ENCODE results near the gene ELMO1. TPM values are rescaled to one million over a fixed set of nuclear protein-coding genes. Genes with fewer than 3 reads are reported as not detected.

ELMO1 gene
- total RNA-seq, 1 donor from 2014 or later: 151 TPM

DNA sequence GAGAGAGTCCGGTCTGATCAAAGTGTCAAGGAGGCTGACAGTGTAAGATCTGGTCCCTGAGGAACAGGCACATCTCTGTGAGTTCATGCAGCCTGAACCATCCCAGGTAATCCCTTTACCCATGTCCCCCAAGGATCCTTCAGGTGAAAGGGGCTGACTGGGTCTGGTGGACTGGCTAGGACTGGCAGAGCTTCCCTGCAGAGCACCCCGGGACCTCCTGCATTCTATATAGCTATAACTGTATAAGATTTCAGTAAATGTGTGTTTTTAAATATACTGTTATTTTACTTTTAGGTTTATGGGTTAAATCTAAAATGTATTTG, 246.8 kb downstream of the ELMO1 start:
- no peak for DNase-seq (ENCODE audit: low spot score)
- H3K27me3 Mint-ChIP-seq (ENCODE audit: unreplicated experiment): peaks cover 3% of the 10 kb centered on the region
- TF ChIP-seq CTCF (IDR thresholded peaks at IDR 0.05; ENCODE audit: unreplicated experiment): no peak
- no peak overlapping the region for H3K4me3 Mint-ChIP-seq (ENCODE audit: unreplicated experiment)
- H3K36me3 Mint-ChIP-seq (ENCODE audit: low read depth, unreplicated experiment): peaks cover 53% of the 10 kb centered on the region
- H3K27ac Mint-ChIP-seq (ENCODE audit: unreplicated experiment): no peak overlapping the region
- no peaks in the 10 kb centered on the region for H3K9me3 Mint-ChIP-seq (ENCODE audit: unreplicated experiment)
- peaks cover 4% of the 10 kb centered on the region for H3K4me1 Mint-ChIP-seq (ENCODE audit: unreplicated experiment)

DNA sequence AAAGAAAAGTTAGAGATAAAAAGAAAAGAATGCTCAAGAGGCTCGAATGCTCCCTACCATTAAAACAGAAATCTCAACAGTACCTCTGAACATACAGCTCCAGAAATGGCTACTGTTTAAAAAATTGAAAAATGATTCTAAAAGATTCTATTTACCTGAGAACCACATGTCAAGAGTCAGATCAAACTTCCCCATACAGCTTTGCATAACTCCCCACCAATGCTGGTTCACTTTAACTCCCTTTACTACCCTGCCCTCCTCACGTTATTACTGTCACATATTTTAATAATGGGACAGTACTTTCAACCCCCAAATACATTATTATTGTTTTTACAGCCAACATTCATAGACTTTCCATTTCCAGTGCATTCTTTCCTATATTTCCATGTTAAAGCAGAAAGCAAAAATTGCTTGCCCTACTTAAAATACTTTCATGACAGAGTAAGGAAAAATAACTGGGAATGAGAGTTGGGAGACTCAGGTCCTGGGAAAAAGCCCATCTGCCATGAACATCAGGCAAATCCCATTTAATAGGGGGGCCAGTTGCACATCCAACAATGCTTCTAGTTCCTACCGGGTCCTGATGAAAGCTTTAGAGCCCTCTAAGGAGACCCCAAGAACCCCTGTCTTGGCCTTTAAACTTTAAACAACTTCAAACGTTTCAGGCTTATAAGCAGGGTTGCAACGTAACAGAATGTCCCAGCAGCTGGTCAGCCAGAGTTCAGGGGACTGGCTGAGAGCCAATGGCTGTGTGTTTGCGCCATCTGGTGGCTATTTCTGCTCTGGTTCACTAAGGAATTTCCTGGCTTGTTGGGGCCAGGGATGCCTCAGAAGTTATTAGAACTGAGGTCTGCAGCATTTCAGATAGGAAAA, 247.4 kb downstream of the ELMO1 start:
- Mint-ChIP-seq H3K4me3 (ENCODE audit: unreplicated experiment) (peak overlapping the region; percentile 27), H3K36me3 (ENCODE audit: low read depth, unreplicated experiment) (peaks cover 47% of the 10 kb centered on the region), H3K4me1 (ENCODE audit: unreplicated experiment) (peaks cover 4% of the 10 kb centered on the region), H3K27ac (ENCODE audit: unreplicated experiment) (no peak overlapping the region), H3K9me3 (ENCODE audit: unreplicated experiment) (no peaks in the 10 kb centered on the region), H3K27me3 (ENCODE audit: unreplicated experiment) (peaks cover 3% of the 10 kb centered on the region)
- peak; percentile 81 for DNase-seq (ENCODE audit: low spot score)
- TF ChIP-seq CTCF (IDR thresholded peaks at IDR 0.05; ENCODE audit: unreplicated experiment): peak; percentile 67

DNA sequence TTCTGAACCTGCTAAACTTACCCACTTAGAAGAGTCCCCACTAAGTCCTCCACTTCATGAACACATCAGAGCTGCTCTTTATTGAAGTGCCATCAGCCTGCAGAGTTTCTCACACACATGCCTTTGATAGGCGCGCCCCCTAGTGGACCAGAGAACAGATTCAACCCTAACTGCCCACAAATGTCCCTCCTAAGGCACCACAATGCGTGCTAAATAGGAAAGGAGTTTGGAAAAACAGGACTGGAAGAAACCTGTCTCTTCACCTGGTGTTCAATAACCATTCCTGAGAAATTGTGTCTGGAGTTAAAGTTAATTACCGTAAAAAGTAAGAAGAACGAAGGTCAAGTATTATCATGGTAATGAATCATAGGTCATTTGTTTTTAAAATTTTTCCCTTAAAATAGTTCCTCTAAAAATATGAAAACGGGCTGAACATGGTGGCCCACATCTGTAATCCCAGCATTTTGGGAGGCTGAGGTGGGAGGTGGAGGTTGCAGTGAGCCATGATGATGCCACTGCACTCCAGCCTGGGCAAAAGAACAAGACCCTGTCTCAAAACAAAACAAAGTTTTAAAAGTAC, 249.7 kb downstream of the ELMO1 start:
- no peak overlapping the region for H3K4me3 Mint-ChIP-seq (ENCODE audit: unreplicated experiment)
- peaks cover 8% of the 10 kb centered on the region for H3K27me3 Mint-ChIP-seq (ENCODE audit: unreplicated experiment)
- peaks cover 10% of the 10 kb centered on the region for H3K4me1 Mint-ChIP-seq (ENCODE audit: unreplicated experiment)
- H3K27ac Mint-ChIP-seq (ENCODE audit: unreplicated experiment): no peak overlapping the region
- DNase-seq (ENCODE audit: low spot score): peak; percentile 78
- H3K9me3 Mint-ChIP-seq (ENCODE audit: unreplicated experiment): no peaks in the 10 kb centered on the region
- TF ChIP-seq CTCF (IDR thresholded peaks at IDR 0.05; ENCODE audit: unreplicated experiment): peak; percentile 92
- peaks cover 48% of the 10 kb centered on the region for H3K36me3 Mint-ChIP-seq (ENCODE audit: low read depth, unreplicated experiment)

DNA sequence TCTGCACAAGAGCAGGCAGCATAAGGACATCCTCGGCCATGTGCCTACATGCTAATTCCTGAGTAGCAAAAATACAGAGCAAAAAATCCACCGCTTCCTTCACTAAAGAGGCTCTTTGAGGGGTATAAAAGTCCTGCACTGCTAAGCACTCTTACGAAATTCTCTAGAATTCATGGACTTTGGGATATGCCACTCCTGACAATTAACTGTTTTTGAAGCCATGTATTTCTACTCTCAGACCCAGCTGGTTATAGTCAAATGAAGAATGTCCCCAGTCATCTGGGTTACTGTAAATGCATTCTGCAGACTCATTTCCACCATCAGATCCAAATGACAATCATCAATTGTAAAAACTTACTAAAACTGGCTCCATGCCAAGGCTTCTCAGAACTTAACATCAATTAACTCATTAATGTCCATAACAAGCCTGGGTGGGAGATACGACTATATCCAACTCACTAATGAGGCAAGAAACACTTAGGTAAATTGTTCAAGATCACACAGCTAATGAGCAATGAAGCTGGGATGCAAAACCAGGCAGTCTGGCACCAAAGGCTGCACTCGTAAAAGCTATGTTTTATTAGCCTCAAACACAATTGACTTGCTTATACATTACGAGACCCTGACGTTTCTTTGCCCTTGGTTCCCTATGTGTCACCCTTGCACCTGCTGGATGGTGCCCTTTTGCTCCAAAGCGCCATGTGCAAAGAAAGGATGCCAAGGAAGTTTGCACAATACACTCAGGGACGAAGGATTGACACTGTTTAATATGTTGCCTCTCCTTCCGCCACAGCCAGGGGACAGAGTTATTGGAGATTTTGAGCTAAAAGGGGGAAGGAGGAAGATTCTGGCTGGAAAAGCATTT, 250.4 kb downstream of the ELMO1 start:
- no peaks in the 10 kb centered on the region for H3K9me3 Mint-ChIP-seq (ENCODE audit: unreplicated experiment)
- peaks cover 18% of the 10 kb centered on the region for H3K4me1 Mint-ChIP-seq (ENCODE audit: unreplicated experiment)
- no peak for DNase-seq (ENCODE audit: low spot score)
- H3K4me3 Mint-ChIP-seq (ENCODE audit: unreplicated experiment): no peak overlapping the region
- TF ChIP-seq CTCF (IDR thresholded peaks at IDR 0.05; ENCODE audit: unreplicated experiment): no peak
- no peak overlapping the region for H3K27ac Mint-ChIP-seq (ENCODE audit: unreplicated experiment)
- peaks cover 41% of the 10 kb centered on the region for H3K36me3 Mint-ChIP-seq (ENCODE audit: low read depth, unreplicated experiment)
- peaks cover 9% of the 10 kb centered on the region for H3K27me3 Mint-ChIP-seq (ENCODE audit: unreplicated experiment)

Measured in endothelial cell (in vitro differentiated cells).